Right forelimb (tissue), 1 donor: ENCODE data around the gene KRT2.

Source experiments
- DNase-seq: peaks from one replicate; pipeline ENCODE4 v3.0.0-alpha.2; 2018

Gene KRT2

DNA sequence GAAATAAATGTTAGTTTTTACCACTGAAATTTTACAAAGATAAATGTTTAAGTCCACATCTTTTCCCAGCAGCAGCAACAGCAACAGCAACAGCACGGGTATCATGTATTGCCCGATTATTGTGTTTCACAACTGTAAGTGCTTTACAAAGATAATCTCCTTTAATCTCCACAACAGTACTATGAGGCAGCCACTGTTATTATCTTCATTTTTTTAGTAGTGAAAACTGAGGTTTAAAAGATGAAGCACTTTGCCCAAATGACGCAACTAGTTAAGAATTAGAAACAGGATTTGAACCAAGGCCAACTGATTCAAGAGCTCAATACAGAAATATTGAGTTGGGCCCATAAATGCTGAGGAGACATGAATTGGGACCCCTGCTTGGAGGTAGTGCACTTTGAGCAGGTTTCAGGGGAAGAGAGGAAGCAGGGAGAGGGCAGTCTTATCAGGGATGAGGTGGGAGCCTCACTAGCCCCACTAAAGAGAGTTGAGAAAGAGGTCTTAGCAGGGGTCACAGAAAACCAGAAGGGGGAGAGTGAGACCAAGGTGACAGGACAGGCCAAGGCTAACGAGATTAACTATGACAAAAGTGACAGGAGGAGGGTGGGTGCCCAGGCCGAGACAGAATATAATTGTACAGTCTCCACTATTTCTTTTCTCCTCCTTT, 15.3 kb downstream of the KRT2 start:
- no peak for DNase-seq

- DNase-seq = no peak
Measured at GRCh38 chr12:52636189-52636588, 15.8 kb downstream of the KRT2 start.

- DNase-seq = no peak
Measured at GRCh38 chr12:52634266-52635056, 17.6 kb downstream of the KRT2 start.

- no peak for DNase-seq
Measured at GRCh38 chr12:52633383-52633782, 18.6 kb downstream of the KRT2 start.

GRCh38 chr12:52632656-52633055, 19.4 kb downstream of the KRT2 start:
- DNase-seq = no peak

GRCh38 chr12:52631676-52632459, 20.1 kb downstream of the KRT2 start:
- no peak for DNase-seq

- no peak for DNase-seq
Measured at GRCh38 chr12:52631264-52631663, 20.7 kb downstream of the KRT2 start.

GRCh38 chr12:52630599-52631200, 21.3 kb downstream of the KRT2 start:
- DNase-seq = no peak

- no peak for DNase-seq
Measured at GRCh38 chr12:52630008-52630500, 22.0 kb downstream of the KRT2 start.

- no peak for DNase-seq
Measured at GRCh38 chr12:52629281-52630007, 22.6 kb downstream of the KRT2 start.

- no peak for DNase-seq
Measured at GRCh38 chr12:52628841-52629240, 23.2 kb downstream of the KRT2 start.

- no peak for DNase-seq
Measured at GRCh38 chr12:52628111-52628507, 23.9 kb downstream of the KRT2 start.

GRCh38 chr12:52627395-52628110, 24.5 kb downstream of the KRT2 start:
- DNase-seq = no peak

- no peak for DNase-seq
Measured at GRCh38 chr12:52622349-52622748, 29.7 kb downstream of the KRT2 start.

DNA sequence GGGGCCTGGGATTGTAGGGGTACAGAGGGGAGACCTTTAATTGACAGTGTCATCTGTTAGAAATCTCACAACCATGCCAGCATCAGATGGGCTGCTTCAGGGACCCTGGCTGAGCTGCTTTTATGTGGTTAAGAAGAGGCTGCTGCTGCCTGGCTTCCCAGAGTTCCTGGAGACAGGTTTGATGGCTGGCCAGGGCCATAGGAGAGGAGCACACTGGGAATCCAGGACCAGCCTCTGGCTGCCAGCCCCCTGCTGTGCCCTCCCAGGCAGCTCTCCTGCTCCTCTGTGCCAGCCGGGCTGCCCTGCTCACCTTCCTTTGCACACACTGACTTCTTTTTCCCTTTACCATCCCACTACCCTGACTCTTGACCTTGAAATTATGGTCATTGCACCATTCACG, 33.1 kb downstream of the KRT2 start:
- DNase-seq = no peak

DNA sequence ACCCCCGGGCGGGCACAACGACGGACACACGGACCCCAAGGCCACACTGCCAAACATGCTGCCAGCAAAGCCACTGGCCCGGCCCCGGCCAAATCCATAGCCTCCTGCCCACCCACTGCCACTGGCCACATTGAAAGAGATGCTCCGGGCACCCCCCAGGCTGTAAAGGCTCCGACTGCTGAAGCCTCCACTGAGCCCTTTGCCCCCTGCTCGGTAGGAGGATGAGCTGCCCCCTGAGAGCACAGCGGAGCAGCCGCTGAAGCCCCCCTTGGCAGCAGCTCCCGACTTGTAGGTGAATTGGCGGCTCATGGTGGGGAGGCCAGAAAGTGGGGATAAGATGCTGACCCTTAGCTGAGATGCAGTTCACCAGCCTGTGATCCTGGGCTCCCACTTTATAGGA, 33.8 kb downstream of the KRT2 start, which contains the start of gene KRT73:
KRT73 (minus strand) TSS at position 344 of the 400 bp plus-strand sequence; CDS start at position 309, 35 bp downstream.
- DNase-seq = no peak

DNA sequence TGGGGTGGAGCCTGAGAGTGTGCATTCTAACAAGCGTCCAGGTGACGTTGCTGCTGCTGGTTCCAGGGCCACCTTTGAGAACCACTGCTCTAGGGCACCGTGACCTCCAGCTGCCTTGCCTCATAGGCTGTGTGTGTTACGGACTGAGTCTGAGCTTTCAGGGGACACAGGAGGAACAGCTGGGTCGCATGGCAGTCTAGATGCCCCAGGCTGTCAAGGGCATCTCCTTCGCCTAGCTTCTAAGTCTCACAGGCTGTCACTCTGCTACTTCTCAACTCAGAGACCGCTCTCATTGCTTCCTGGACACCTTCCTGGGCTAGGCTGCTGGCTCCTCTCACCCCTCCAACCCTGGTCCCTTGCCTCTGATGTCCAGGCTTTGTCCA, 34.6 kb downstream of the KRT2 start:
- no peak for DNase-seq

DNA sequence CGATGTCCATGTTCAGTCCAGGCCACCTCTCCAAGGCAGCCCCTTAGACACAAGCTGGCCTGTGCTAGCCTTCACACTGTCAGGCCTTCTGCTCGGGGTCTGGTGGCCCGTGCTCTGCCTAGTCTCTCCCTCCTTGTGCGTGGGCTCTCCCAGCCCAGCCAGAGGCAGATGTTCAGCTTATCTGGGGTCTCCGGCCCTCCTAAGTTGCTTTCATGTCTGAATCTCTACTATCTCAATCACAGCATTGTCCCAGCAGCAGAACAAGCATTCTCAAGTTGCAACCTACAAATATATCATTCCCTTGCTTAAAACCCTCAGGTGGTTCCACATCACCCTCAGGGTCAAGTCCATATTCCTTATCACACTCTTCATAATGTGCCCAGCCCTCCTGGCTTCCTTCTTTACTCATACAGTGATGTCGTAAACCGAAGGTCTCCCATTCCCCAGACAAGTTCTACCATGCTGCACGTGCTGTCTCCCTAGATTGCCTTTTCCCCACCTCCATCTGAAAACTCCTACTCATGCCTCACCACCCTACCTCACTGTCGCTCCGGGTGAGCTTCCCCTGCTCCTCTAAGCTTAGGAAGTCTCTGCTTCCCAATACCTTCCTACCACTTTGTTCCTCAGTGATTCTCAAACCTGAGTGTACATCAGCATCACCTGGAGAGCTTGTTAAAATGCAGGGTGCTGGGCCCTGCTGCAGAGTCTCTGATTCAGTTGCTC, 35.2 kb downstream of the KRT2 start:
- no peak for DNase-seq

GRCh38 chr12:52615912-52616311, 36.1 kb downstream of the KRT2 start:
- no peak for DNase-seq

GRCh38 chr12:52615208-52615868, 36.7 kb downstream of the KRT2 start:
- DNase-seq = no peak
